Kidney capillary endothelial cell (primary cell): ENCODE measurements around the gene GNAS-AS1.

ENCODE experiments used
- DNase-seq: peaks from one replicate; pipeline ENCODE4 v3.0.0-alpha.2; 2018; ENCODE audit warnings: low spot score

Gene GNAS-AS1

DNA sequence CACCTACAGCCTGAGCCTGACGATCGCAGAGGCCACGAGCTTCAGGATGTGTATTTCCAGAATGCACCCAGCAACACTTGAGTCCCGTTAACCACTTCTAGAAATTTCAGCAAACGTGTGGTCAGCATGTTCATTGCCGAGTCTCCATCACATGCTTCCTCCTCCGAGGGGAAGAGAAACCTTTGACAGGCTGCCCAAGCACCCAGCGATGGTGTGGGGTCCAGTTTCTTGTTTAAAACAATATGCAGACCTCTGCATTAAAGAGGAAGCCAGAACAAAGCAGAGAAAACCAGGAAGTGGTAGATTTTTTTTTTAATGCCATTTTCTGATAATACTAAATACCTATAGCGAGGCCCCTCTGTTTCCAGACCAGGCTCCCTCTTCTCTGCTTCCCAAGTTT lies 71.9 kb downstream of the GNAS-AS1 start:
- no peak for DNase-seq

DNA sequence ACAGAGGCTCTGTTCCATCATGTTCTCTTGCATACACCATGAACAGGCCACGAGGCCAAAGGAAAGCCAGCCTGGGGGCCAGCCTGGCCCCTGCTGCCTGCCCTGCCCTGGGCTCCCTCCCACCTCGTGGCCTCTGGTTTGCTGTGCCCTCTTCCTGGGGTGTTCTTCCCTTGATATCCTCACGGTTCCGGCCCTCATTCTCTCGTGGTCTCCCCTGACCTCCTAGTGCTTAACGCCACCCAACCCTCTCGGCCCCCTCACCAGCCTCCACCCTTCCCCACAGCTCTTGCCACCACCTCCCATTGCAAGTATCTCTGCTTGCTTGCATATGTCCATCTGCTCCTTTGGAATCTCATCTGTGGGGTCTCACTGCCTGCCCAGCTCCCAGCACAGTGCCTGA lies 73.0 kb downstream of the GNAS-AS1 start:
- DNase-seq, result no peak

DNA sequence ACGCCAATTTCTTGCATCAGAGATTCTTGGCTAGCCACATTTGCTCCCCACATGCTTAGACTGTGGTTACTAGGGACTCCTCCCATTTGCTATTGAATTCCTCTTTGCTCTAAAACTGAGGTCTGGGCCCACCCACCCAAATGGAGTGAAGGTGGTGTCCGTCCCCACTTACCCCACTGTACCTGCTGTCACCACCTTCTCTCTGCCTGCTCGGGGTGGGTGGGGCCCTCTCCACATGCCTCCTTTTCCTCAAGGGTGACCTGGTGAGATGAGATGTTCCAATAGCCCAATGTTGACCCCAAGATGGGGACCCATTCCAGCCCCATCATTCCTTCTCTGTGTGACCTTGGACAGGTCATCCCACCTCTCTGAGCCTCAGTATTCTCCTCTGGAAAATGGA lies 74.6 kb downstream of the GNAS-AS1 start:
- DNase-seq, result no peak

DNA sequence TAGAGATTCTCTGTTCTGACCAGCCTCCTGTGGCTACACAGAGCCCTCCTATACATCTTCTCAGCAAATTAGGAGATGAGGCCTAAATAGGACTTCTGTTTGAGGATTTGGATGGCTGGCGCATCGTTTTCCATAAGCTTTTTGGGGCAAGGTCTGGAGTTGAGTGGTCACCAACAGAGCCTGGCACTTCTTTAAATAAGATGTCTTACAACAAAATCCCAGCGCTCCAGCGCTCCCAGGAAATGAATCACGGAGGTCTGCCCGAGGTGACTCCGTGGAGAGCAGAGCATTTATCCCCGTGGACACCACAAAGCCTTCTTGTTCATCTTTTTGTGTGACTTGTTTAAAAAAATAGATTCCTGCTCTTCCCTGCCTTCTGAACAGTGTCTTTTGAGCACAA lies 75.3 kb downstream of the GNAS-AS1 start:
- DNase-seq, result no peak

DNA sequence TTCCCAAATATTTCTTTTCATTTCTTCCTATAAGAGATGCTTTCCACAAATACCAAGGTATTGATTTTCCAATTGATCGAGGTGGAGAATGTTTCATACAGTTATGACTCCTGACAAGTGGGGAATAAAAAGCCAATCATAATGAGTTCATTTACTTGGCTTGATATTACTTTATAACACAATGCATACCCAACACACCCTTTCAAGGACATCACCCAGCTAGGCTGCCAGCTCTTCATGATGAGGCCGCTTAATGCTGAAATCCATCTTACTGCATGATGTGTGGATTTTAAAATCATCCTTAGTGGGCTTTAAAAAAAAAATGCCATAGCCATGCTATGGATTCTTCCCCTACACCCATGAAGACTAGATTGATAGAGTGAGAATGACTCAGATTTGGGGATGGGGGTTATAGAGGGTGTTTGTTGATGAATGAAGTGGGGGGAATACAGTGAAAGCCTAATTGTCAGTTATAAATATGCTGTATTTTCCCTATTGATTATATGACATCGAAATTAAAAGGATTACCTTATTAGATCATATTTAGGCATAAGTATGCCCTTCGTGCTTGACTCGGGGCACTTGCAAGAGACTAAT lies 75.9 kb downstream of the GNAS-AS1 start:
- no peak for DNase-seq

DNA sequence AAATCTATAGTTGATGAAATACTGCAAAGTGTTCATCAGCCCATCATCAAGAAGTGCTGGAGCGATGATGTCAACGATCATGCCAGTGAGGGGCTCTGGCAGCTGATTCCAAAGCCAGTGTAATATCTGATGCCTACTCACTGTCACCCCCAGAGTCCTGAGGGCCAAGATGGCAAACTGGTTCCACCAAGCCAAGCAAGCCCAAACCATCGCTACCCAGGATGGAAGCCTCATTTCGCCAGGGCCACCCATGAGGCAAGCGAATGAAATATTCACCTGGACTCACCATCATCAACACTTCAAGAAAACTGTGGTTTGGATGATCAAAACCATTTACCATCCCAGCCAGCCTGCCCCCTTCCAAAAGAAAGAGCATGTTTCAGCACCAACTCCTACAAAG lies 76.5 kb downstream of the GNAS-AS1 start:
- DNase-seq, result no peak

DNA sequence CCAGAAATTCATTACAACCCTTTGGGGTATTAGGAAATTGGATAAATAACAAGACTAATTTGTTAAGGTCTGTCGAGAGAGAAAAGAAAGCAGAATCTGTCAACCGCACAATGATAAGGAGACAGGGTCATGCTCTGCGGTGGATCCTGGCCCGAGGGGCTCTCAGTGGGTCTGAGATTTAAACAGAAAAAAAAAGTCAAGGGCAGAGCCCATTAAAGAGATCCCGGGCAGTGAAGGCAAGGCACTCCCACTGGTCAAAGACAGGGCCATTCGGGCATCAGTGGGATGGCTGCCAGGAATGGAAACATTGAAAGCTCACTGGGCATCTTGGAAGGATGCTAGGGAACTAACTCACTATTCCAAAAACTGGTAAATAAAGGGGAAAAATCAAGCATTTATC lies 77.9 kb downstream of the GNAS-AS1 start:
- DNase-seq, result no peak
